ENCODE measurements around the gene ST8SIA2.
"Not testable (repeated sequence)": the region's sequence is repeated elsewhere in the genome, so short reads cannot be mapped to it uniquely, and the experiment has no call there.

Gene ST8SIA2

GRCh38 chr15:92462424-92463125, 68.9 kb downstream of the ST8SIA2 start:
- no peak overlapping the region for H2AFZ ChIP-seq (ENCODE audit: low read length, unreplicated experiment)
- no peaks in the 10 kb centered on the region for H3K4me1 ChIP-seq (ENCODE audit: control insufficient read depth, insufficient read depth, low read length, unreplicated experiment)
- H3K79me2 ChIP-seq (ENCODE audit: control insufficient read depth, insufficient read depth, low read length, unreplicated experiment): no peaks in the 10 kb centered on the region
- H3K27ac ChIP-seq (ENCODE audit: low read depth, low read length): no peak overlapping the region
- H3K36me3 ChIP-seq (ENCODE audit: insufficient read depth, low read length): no peaks in the 10 kb centered on the region
- H3K27me3 ChIP-seq (ENCODE audit: insufficient read depth, low read length): no peaks in the 10 kb centered on the region
- no peak overlapping the region for H3K4me3 ChIP-seq (ENCODE audit: low read depth, low read length)

GRCh38 chr15:92463352-92463751, 69.7 kb downstream of the ST8SIA2 start:
- Histone ChIP-seq H3K4me3 (ENCODE audit: low read depth, low read length) (no peak overlapping the region), H3K27ac (ENCODE audit: low read depth, low read length) (no peak overlapping the region), H2AFZ (ENCODE audit: low read length, unreplicated experiment) (no peak overlapping the region), H3K36me3 (ENCODE audit: insufficient read depth, low read length) (no peaks in the 10 kb centered on the region), H3K27me3 (ENCODE audit: insufficient read depth, low read length) (no peaks in the 10 kb centered on the region), H3K79me2 (ENCODE audit: control insufficient read depth, insufficient read depth, low read length, unreplicated experiment) (no peaks in the 10 kb centered on the region), H3K4me1 (ENCODE audit: control insufficient read depth, insufficient read depth, low read length, unreplicated experiment) (no peaks in the 10 kb centered on the region)

- H3K36me3 ChIP-seq (ENCODE audit: insufficient read depth, low read length): no peaks in the 10 kb centered on the region
- H3K79me2 ChIP-seq (ENCODE audit: control insufficient read depth, insufficient read depth, low read length, unreplicated experiment): no peaks in the 10 kb centered on the region
- no peak overlapping the region for H3K27ac ChIP-seq (ENCODE audit: low read depth, low read length)
- no peaks in the 10 kb centered on the region for H3K4me1 ChIP-seq (ENCODE audit: control insufficient read depth, insufficient read depth, low read length, unreplicated experiment)
- no peak overlapping the region for H2AFZ ChIP-seq (ENCODE audit: low read length, unreplicated experiment)
- no peak overlapping the region for H3K4me3 ChIP-seq (ENCODE audit: low read depth, low read length)
- H3K27me3 ChIP-seq (ENCODE audit: insufficient read depth, low read length): no peaks in the 10 kb centered on the region
Measured at GRCh38 chr15:92463826-92464225, 70.1 kb downstream of the ST8SIA2 start.

- H3K4me1 ChIP-seq (ENCODE audit: control insufficient read depth, insufficient read depth, low read length, unreplicated experiment): no peaks in the 10 kb centered on the region
- H3K27ac ChIP-seq (ENCODE audit: low read depth, low read length): no peak overlapping the region
- no peak overlapping the region for H2AFZ ChIP-seq (ENCODE audit: low read length, unreplicated experiment)
- H3K4me3 ChIP-seq (ENCODE audit: low read depth, low read length): no peak overlapping the region
- H3K27me3 ChIP-seq (ENCODE audit: insufficient read depth, low read length): no peaks in the 10 kb centered on the region
- H3K36me3 ChIP-seq (ENCODE audit: insufficient read depth, low read length): no peaks in the 10 kb centered on the region
- H3K79me2 ChIP-seq (ENCODE audit: control insufficient read depth, insufficient read depth, low read length, unreplicated experiment): no peaks in the 10 kb centered on the region
Measured at GRCh38 chr15:92466834-92467233, 73.2 kb downstream of the ST8SIA2 start.

- Histone ChIP-seq H2AFZ (ENCODE audit: low read length, unreplicated experiment) (no peak overlapping the region), H3K4me1 (ENCODE audit: control insufficient read depth, insufficient read depth, low read length, unreplicated experiment) (no peaks in the 10 kb centered on the region), H3K27ac (ENCODE audit: low read depth, low read length) (no peak overlapping the region), H3K36me3 (ENCODE audit: insufficient read depth, low read length) (no peaks in the 10 kb centered on the region), H3K79me2 (ENCODE audit: control insufficient read depth, insufficient read depth, low read length, unreplicated experiment) (no peaks in the 10 kb centered on the region), H3K4me3 (ENCODE audit: low read depth, low read length) (no peak overlapping the region), H3K27me3 (ENCODE audit: insufficient read depth, low read length) (no peaks in the 10 kb centered on the region)
Measured at GRCh38 chr15:92467245-92467644, 73.6 kb downstream of the ST8SIA2 start.

GRCh38 chr15:92468991-92469390, 75.3 kb downstream of the ST8SIA2 start:
- Histone ChIP-seq H3K27me3 (ENCODE audit: insufficient read depth, low read length) (no peaks in the 10 kb centered on the region), H3K27ac (ENCODE audit: low read depth, low read length) (no peak overlapping the region), H3K79me2 (ENCODE audit: control insufficient read depth, insufficient read depth, low read length, unreplicated experiment) (no peaks in the 10 kb centered on the region), H3K4me1 (ENCODE audit: control insufficient read depth, insufficient read depth, low read length, unreplicated experiment) (no peaks in the 10 kb centered on the region), H2AFZ (ENCODE audit: low read length, unreplicated experiment) (no peak overlapping the region), H3K36me3 (ENCODE audit: insufficient read depth, low read length) (no peaks in the 10 kb centered on the region), H3K4me3 (ENCODE audit: low read depth, low read length) (no peak overlapping the region)

GRCh38 chr15:92471288-92471687, 77.6 kb downstream of the ST8SIA2 start:
- Histone ChIP-seq H3K36me3 (ENCODE audit: insufficient read depth, low read length) (no peaks in the 10 kb centered on the region), H3K4me1 (ENCODE audit: control insufficient read depth, insufficient read depth, low read length, unreplicated experiment) (no peaks in the 10 kb centered on the region), H3K27me3 (ENCODE audit: insufficient read depth, low read length) (no peaks in the 10 kb centered on the region), H2AFZ (ENCODE audit: low read length, unreplicated experiment) (no peak overlapping the region), H3K79me2 (ENCODE audit: control insufficient read depth, insufficient read depth, low read length, unreplicated experiment) (no peaks in the 10 kb centered on the region), H3K27ac (ENCODE audit: low read depth, low read length) (no peak overlapping the region), H3K4me3 (ENCODE audit: low read depth, low read length) (no peak overlapping the region)

- Histone ChIP-seq H3K79me2 (ENCODE audit: control insufficient read depth, insufficient read depth, low read length, unreplicated experiment) (no peaks in the 10 kb centered on the region), H3K27me3 (ENCODE audit: insufficient read depth, low read length) (no peaks in the 10 kb centered on the region), H3K27ac (ENCODE audit: low read depth, low read length) (no peak overlapping the region), H3K36me3 (ENCODE audit: insufficient read depth, low read length) (no peaks in the 10 kb centered on the region), H3K4me3 (ENCODE audit: low read depth, low read length) (no peak overlapping the region), H3K4me1 (ENCODE audit: control insufficient read depth, insufficient read depth, low read length, unreplicated experiment) (no peaks in the 10 kb centered on the region), H2AFZ (ENCODE audit: low read length, unreplicated experiment) (no peak overlapping the region)
Measured at GRCh38 chr15:92473756-92474155, 80.1 kb downstream of the ST8SIA2 start.

- not testable (repeated sequence) for H3K36me3 ChIP-seq (ENCODE audit: insufficient read depth, low read length); H3K27me3 ChIP-seq (ENCODE audit: insufficient read depth, low read length); H3K27ac ChIP-seq (ENCODE audit: low read depth, low read length); H3K4me3 ChIP-seq (ENCODE audit: low read depth, low read length); H2AFZ ChIP-seq (ENCODE audit: low read length, unreplicated experiment); H3K79me2 ChIP-seq (ENCODE audit: control insufficient read depth, insufficient read depth, low read length, unreplicated experiment); H3K4me1 ChIP-seq (ENCODE audit: control insufficient read depth, insufficient read depth, low read length, unreplicated experiment)
Measured at GRCh38 chr15:92479730-92480129, 86.0 kb downstream of the ST8SIA2 start.

GRCh38 chr15:92480361-92480760, 86.7 kb downstream of the ST8SIA2 start:
- Histone ChIP-seq H3K36me3 (ENCODE audit: insufficient read depth, low read length) (no peaks in the 10 kb centered on the region), H3K4me1 (ENCODE audit: control insufficient read depth, insufficient read depth, low read length, unreplicated experiment) (no peaks in the 10 kb centered on the region)

GRCh38 chr15:92485441-92485840, 91.8 kb downstream of the ST8SIA2 start:
- H3K4me1 ChIP-seq (ENCODE audit: control insufficient read depth, insufficient read depth, low read length, unreplicated experiment): no peaks in the 10 kb centered on the region
- no peak overlapping the region for H3K27ac ChIP-seq (ENCODE audit: low read depth, low read length)
- no peak overlapping the region for H3K4me3 ChIP-seq (ENCODE audit: low read depth, low read length)
- H3K27me3 ChIP-seq (ENCODE audit: insufficient read depth, low read length): no peaks in the 10 kb centered on the region
- no peaks in the 10 kb centered on the region for H3K79me2 ChIP-seq (ENCODE audit: control insufficient read depth, insufficient read depth, low read length, unreplicated experiment)
- H3K36me3 ChIP-seq (ENCODE audit: insufficient read depth, low read length): no peaks in the 10 kb centered on the region
- H2AFZ ChIP-seq (ENCODE audit: low read length, unreplicated experiment): no peak overlapping the region

More at GRCh38 chr15:92480361-92480760, 86.7 kb downstream of the ST8SIA2 start:
- H3K79me2 ChIP-seq (ENCODE audit: control insufficient read depth, insufficient read depth, low read length, unreplicated experiment): no peaks in the 10 kb centered on the region
- H2AFZ ChIP-seq (ENCODE audit: low read length, unreplicated experiment): no peak overlapping the region
- no peak overlapping the region for H3K27ac ChIP-seq (ENCODE audit: low read depth, low read length)
- H3K4me3 ChIP-seq (ENCODE audit: low read depth, low read length): no peak overlapping the region
- H3K27me3 ChIP-seq (ENCODE audit: insufficient read depth, low read length): no peaks in the 10 kb centered on the region
